SK-N-SH (cell line): Measurements from ENCODE around the gene EEFSEC. TPM values are rescaled to one million over a fixed set of nuclear protein-coding genes. Genes with fewer than 3 reads are reported as not detected.

Source experiments
- CTCF ChIA-PET: fragments of 300-600, 350-600 bp; formaldehyde crosslinking; extraction: SDS; loops from one replicate; lab custom pipeline; 2021; lab: Yijun Ruan, JAX
- POLR2A ChIA-PET: fragments of 350-600 bp; sonication (Branson Sonifier 250); formaldehyde crosslinking; extraction: SDS; loops from one replicate; lab custom pipeline; 2020; ENCODE audit warnings: antibody characterized with exemption, inconsistent platforms; lab: Yijun Ruan, JAX
- DNase-seq: peaks from one replicate; pipeline ENCODE4 v3.0.0; 2012
- H2AFZ ChIP-seq: fragments of 200-600 bp; sonication (generic); 2 replicates; pipeline ENCODE4 v1.8.1; 2016; ENCODE audit warnings: antibody characterized with exemption, mild to moderate bottlenecking, low read depth
- H3F3A ChIP-seq: fragments of 200-600 bp; sonication (generic); replicated peaks from 2 replicates; pipeline ENCODE3; 2016; ENCODE audit warnings: antibody characterized with exemption, mild to moderate bottlenecking; ENCODE audit not compliant: insufficient read depth
- H3K27ac ChIP-seq, 2 experiments: fragments of 200-500 bp in 1 of 2; fragments of 200-600 bp in 1 of 2; sonication (Bioruptor generic) in 1 of 2; sonication (generic), shearing (Covaris generic) in 1 of 2; 2 replicates each; pipeline versions ENCODE4 v1.5.1 to v1.6.1; 2014 to 2016; ENCODE audit warnings: low read depth in 2 of 2, inconsistent platforms in 1 of 2, low read length in 1 of 2, mild to moderate bottlenecking in 1 of 2, mixed read lengths in 1 of 2
- H3K27me3 ChIP-seq: fragments of 200-600 bp; sonication (generic), shearing (Covaris generic); 2 replicates; pipeline ENCODE4 v1.6.1; 2016; ENCODE audit warnings: mixed run types; ENCODE audit not compliant: insufficient read depth
- H3K36me3 ChIP-seq, 2 experiments: fragments of 200-500 bp in 1 of 2; fragments of 200-600 bp in 1 of 2; sonication (Bioruptor generic) in 1 of 2; sonication (generic) in 1 of 2; replicated peaks in 1 of 2; 2 replicates each; pipeline versions ENCODE3 to v1.5.1; 2014 to 2016; ENCODE audit warnings: low read length in 1 of 2, mild to moderate bottlenecking in 1 of 2; ENCODE audit not compliant: insufficient read depth in 2 of 2, control insufficient read depth in 1 of 2
- H3K4me1 ChIP-seq, 2 experiments: fragments of 200-500 bp in 1 of 2; fragments of 200-600 bp in 1 of 2; sonication (Bioruptor generic) in 1 of 2; sonication (generic), shearing (Covaris generic) in 1 of 2; 2 replicates each; pipeline versions ENCODE4 v1.5.1 to v1.6.1; 2014 to 2016; ENCODE audit warnings: low read depth in 1 of 2, low read length in 1 of 2, mixed run types in 1 of 2; ENCODE audit not compliant: insufficient read depth in 2 of 2, control insufficient read depth in 1 of 2
- H3K4me2 ChIP-seq: fragments of 200-600 bp; sonication (generic), shearing (Covaris generic); 2 replicates; pipeline ENCODE4 v1.6.1; 2017; ENCODE audit warnings: mixed run types
- H3K4me3 ChIP-seq, 2 experiments: fragments of 200-500 bp in 1 of 2; fragments of 200-600 bp in 1 of 2; sonication (Bioruptor generic) in 1 of 2; sonication (generic), shearing (Covaris generic) in 1 of 2; 2 replicates each; pipeline versions ENCODE4 v1.5.1 to v1.8.1; 2014 to 2016; ENCODE audit warnings: low read depth in 2 of 2, inconsistent platforms in 1 of 2, low read length in 1 of 2, mild to moderate bottlenecking in 1 of 2, mixed read lengths in 1 of 2, moderate library complexity in 1 of 2
- H3K79me2 ChIP-seq: fragments of 200-600 bp; sonication (generic); 2 replicates; pipeline ENCODE4 v1.8.1; 2017; ENCODE audit warnings: mild to moderate bottlenecking; ENCODE audit not compliant: insufficient read depth
- H3K9ac ChIP-seq: fragments of 200-600 bp; sonication (generic); 2 replicates; pipeline ENCODE4 v1.6.1; 2017; ENCODE audit warnings: mixed run types
- H3K9me2 ChIP-seq: fragments of 200-600 bp; sonication (generic); 2 replicates; pipeline ENCODE4 v1.6.1; 2017; ENCODE audit warnings: mixed run types
- H3K9me3 ChIP-seq: fragments of 200-600 bp; sonication (generic); 2 replicates; pipeline ENCODE4 v1.6.1; 2017; ENCODE audit warnings: mixed run types, mild to moderate bottlenecking, moderate library complexity
- H4K20me1 ChIP-seq: fragments of 200-600 bp; sonication (generic); 2 replicates; pipeline ENCODE4 v1.6.1; 2017; ENCODE audit warnings: mild to moderate bottlenecking, mixed run types; ENCODE audit not compliant: insufficient read depth
- CHD2 ChIP-seq: fragments of 150-350 bp; IDR thresholded peaks from 2 replicates; pipeline ENCODE4 v1.6.1; 2018; ENCODE audit warnings: low read length; ENCODE audit not compliant: partially characterized antibody
- ELF1 ChIP-seq: IDR thresholded peaks from 2 replicates; pipeline ENCODE4 v1.4.0; 2012
- EZH2phosphoT487 ChIP-seq: fragments of 200-600 bp; sonication (generic); IDR thresholded peaks from 2 replicates; pipeline ENCODE4 v1.6.1; 2017; ENCODE audit warnings: low read depth, mixed run types, mild to moderate bottlenecking, antibody characterized with exemption, moderate library complexity, borderline replicate concordance
- FOSL2 ChIP-seq: IDR thresholded peaks from 2 replicates; pipeline ENCODE4 v1.4.0; 2012; ENCODE audit warnings: low read depth, mild to moderate bottlenecking, moderate library complexity, borderline replicate concordance
- FOXJ3 ChIP-seq: sonication (generic); formaldehyde crosslinking; IDR thresholded peaks from 2 replicates; pipeline ENCODE4 v1.5.1; 2020; ENCODE audit warnings: mild to moderate bottlenecking, missing genetic modification reagents
- GATA2 ChIP-seq: sonication (generic); formaldehyde crosslinking; IDR thresholded peaks from 2 replicates; pipeline ENCODE4 v1.5.0; 2020; ENCODE audit warnings: mild to moderate bottlenecking, missing genetic modification reagents
- IRF3 ChIP-seq: fragments of 150-350 bp; IDR thresholded peaks from 2 replicates; pipeline ENCODE4 v1.6.1; 2016; ENCODE audit warnings: mild to moderate bottlenecking, low read depth, low read length
- MEF2A ChIP-seq: IDR thresholded peaks from 2 replicates; pipeline ENCODE4 v1.4.0; 2012; ENCODE audit warnings: low read depth, borderline replicate concordance
- MXI1 ChIP-seq: IDR thresholded peaks from 2 replicates; pipeline ENCODE4 v1.6.1; 2012; ENCODE audit warnings: mild to moderate bottlenecking, low read depth, low read length, improper control_type of control experiment
- NFIC ChIP-seq: IDR thresholded peaks from 2 replicates; pipeline ENCODE4 v1.4.0; 2012; ENCODE audit warnings: borderline replicate concordance
- PBX3 ChIP-seq: IDR thresholded peaks from 2 replicates; pipeline ENCODE4; 2012
- RCOR1 ChIP-seq: fragments of 150-350 bp; IDR thresholded peaks from 2 replicates; pipeline ENCODE4 v1.6.1; 2017; ENCODE audit warnings: antibody characterized with exemption, low read length
- RFX5 ChIP-seq: IDR thresholded peaks from 2 replicates; pipeline ENCODE4 v1.6.1; 2012; ENCODE audit warnings: mild to moderate bottlenecking, improper control_type of control experiment, low read length
- SMC3 ChIP-seq: IDR thresholded peaks from 2 replicates; pipeline ENCODE4 v1.6.1; 2012; ENCODE audit warnings: low read depth, low read length, improper control_type of control experiment
- TAF1 ChIP-seq: IDR thresholded peaks from 2 replicates; pipeline ENCODE4 v1.6.1; 2012; ENCODE audit warnings: low read depth, mild to moderate bottlenecking, low read length, moderate library complexity, borderline replicate concordance
- TCF12 ChIP-seq: IDR thresholded peaks from 2 replicates; pipeline ENCODE4 v1.4.0; 2012
- YY1 ChIP-seq: IDR thresholded peaks from 2 replicates; pipeline ENCODE4 v1.4.0; 2012; ENCODE audit warnings: low read depth, mild to moderate bottlenecking
- WGBS: methylation state at CpG from one replicate; pipeline ENCODE4 v1.1.6; 2017; ENCODE audit warnings: low lambda C conversion rate; 5-methylcytosine and 5-hydroxymethylcytosine counted together
- polyA plus RNA-seq, 3 experiments: library from polyadenylated mRNA; depleted of rRNA; stranded (reverse); fragments of >200 nt; gene quantifications; 2 replicates each; pipeline ENCODE4 v1.2.3, GENCODE V29; 2012
- TF ChIP-seq, protein P1 (sequence below): IDR thresholded peaks from 2 replicates; pipeline ENCODE4 v1.4.0; 2012; ENCODE audit warnings: low read depth
- TF ChIP-seq, protein P2 (sequence below): fragments of 200-600 bp; sonication (generic); IDR thresholded peaks from 2 replicates; pipeline ENCODE4 v1.6.1; 2017; ENCODE audit warnings: antibody characterized with exemption, mild to moderate bottlenecking, moderate library complexity
- TF ChIP-seq, protein P3 (sequence below): IDR thresholded peaks from 2 replicates; pipeline ENCODE4 v1.4.0; 2012; ENCODE audit warnings: low read depth, borderline replicate concordance

EEFSEC gene
- polyA plus RNA-seq, 1 of the 3 experiments (the other 2 are of a cell fraction): 12.4 TPM

- TF ChIP-seq MXI1 (peak; percentile 54; the same call in 1 of the 2 replicates), RFX5 (no peak), MEF2A (no peak), EZH2phosphoT487 (no peak), GATA2 (CRISPR knock-in tag) (no peak), TCF12 (peak; percentile 30; the same call in 1 of the 2 replicates), IRF3 (no peak), TAF1 (no peak), PBX3 (no peak; the same call in 1 of the 2 replicates)
- TF ChIP-seq, protein P1, sequence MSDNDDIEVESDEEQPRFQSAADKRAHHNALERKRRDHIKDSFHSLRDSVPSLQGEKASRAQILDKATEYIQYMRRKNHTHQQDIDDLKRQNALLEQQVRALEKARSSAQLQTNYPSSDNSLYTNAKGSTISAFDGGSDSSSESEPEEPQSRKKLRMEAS: no peak
- TF ChIP-seq, all 33 proteins: peak for 4
These were observed 45.4 kb upstream of the EEFSEC start (continued) for GRCh38 chr3:128107834-128108233.

- TF ChIP-seq, protein P2, sequence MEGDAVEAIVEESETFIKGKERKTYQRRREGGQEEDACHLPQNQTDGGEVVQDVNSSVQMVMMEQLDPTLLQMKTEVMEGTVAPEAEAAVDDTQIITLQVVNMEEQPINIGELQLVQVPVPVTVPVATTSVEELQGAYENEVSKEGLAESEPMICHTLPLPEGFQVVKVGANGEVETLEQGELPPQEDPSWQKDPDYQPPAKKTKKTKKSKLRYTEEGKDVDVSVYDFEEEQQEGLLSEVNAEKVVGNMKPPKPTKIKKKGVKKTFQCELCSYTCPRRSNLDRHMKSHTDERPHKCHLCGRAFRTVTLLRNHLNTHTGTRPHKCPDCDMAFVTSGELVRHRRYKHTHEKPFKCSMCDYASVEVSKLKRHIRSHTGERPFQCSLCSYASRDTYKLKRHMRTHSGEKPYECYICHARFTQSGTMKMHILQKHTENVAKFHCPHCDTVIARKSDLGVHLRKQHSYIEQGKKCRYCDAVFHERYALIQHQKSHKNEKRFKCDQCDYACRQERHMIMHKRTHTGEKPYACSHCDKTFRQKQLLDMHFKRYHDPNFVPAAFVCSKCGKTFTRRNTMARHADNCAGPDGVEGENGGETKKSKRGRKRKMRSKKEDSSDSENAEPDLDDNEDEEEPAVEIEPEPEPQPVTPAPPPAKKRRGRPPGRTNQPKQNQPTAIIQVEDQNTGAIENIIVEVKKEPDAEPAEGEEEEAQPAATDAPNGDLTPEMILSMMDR: no peak
- TF ChIP-seq GATA2 (CRISPR knock-in tag): no peak
- no peak for TF ChIP-seq NFIC
- TF ChIP-seq TAF1: no peak
- TF ChIP-seq, protein P3, sequence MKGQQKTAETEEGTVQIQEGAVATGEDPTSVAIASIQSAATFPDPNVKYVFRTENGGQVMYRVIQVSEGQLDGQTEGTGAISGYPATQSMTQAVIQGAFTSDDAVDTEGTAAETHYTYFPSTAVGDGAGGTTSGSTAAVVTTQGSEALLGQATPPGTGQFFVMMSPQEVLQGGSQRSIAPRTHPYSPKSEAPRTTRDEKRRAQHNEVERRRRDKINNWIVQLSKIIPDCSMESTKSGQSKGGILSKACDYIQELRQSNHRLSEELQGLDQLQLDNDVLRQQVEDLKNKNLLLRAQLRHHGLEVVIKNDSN: no peak
- no peak for TF ChIP-seq ELF1
- no peak for TF ChIP-seq FOXJ3 (CRISPR knock-in tag)
- no peak for TF ChIP-seq TCF12
- no peak for TF ChIP-seq YY1
- TF ChIP-seq CHD2: no peak
- no peak for TF ChIP-seq IRF3
- TF ChIP-seq FOSL2: no peak
- no peak for TF ChIP-seq RCOR1
- TF ChIP-seq SMC3: no peak
- H3K36me3 ChIP-seq: peaks cover 23 to 30% of the 10 kb centered on the region in 2 experiments
- H3K27me3 ChIP-seq: no peaks in the 10 kb centered on the region
- H3K27ac ChIP-seq: peak overlapping the region; percentile 93 to 97
- H3F3A ChIP-seq: peaks cover 30% of the 10 kb centered on the region
- H2AFZ ChIP-seq: no peak overlapping the region
- no peaks in the 10 kb centered on the region for H3K9me2 ChIP-seq
- H3K4me2 ChIP-seq: peak overlapping the region; percentile 31; the same call in 1 of the 2 replicates
- H3K9me3 ChIP-seq: no peaks in the 10 kb centered on the region
- POLR2A ChIA-PET: interaction anchor here (0.9 kb wide), 1 partner anchor 12 kb away, joined by 5 read pairs; no protein-coding TSS in a partner anchor
- CTCF ChIA-PET: interaction anchor here (2.0 to 7.4 kb wide), 4 partner anchors 11 to 22 kb away, joined by 4 to 40 read pairs (median 10); partner anchors contain the start of gene RUVBL1
- DNase-seq: no peak
- no peak overlapping the region; the same call in 1 of the 2 replicates for H3K9ac ChIP-seq
- WGBS: 98% methylated on average over 5 of the region's 5 CpGs
- H4K20me1 ChIP-seq: no peaks in the 10 kb centered on the region
- H3K4me3 ChIP-seq: no peak overlapping the region
- peaks cover 24 to 51% of the 10 kb centered on the region in 2 experiments for H3K4me1 ChIP-seq
- peaks cover 43% of the 10 kb centered on the region for H3K79me2 ChIP-seq
These were observed 42.1 kb upstream of the EEFSEC start for GRCh38 chr3:128111147-128111546.
